HEK293 (cell line): ENCODE results near the gene XCL2.

ENCODE experiments used
- CTCF ChIA-PET: fragments of 350-600 bp; formaldehyde crosslinking; extraction: SDS; loops from one replicate; lab custom pipeline; 2021; ENCODE audit warnings: antibody characterized with exemption; lab: Yijun Ruan, JAX
- POLR2A ChIA-PET: fragments of 300-600 bp; formaldehyde crosslinking; extraction: SDS; loops from one replicate; lab custom pipeline; 2020; ENCODE audit warnings: antibody characterized with exemption, inconsistent platforms; lab: Yijun Ruan, JAX
- H3K27ac ChIP-seq: fragments of 200-500 bp; sonication (Bioruptor generic); 2 replicates; pipeline ENCODE4 v1.5.1; 2014; ENCODE audit warnings: low read depth, low read length, control low read depth, inconsistent platforms; ENCODE audit errors: extremely low read depth
- H3K36me3 ChIP-seq, 2 experiments: fragments of 200-500 bp in 1 of 2; sonication (Bioruptor generic) in 1 of 2; 1 replicate in 1 of 2; 2 replicates in 1 of 2; pipeline ENCODE4 v1.5.1; 2014 to 2017; ENCODE audit warnings: inconsistent platforms in 2 of 2, low read length in 2 of 2; ENCODE audit not compliant: control insufficient read depth in 2 of 2, insufficient read depth in 1 of 2
- H3K4me1 ChIP-seq: fragments of 200-500 bp; sonication (Bioruptor generic); 2 replicates; pipeline ENCODE4 v1.5.1; 2014; ENCODE audit warnings: mild to moderate bottlenecking, low read length, inconsistent platforms; ENCODE audit not compliant: control insufficient read depth, insufficient read depth
- H3K4me3 ChIP-seq: 2 replicates; pipeline ENCODE4 v1.5.1; 2011; ENCODE audit warnings: low read depth, mild to moderate bottlenecking, control low read depth, low read length, moderate library complexity
- H3K9me3 ChIP-seq: fragments of 200-500 bp; sonication (Bioruptor generic); 2 replicates; pipeline ENCODE4 v1.5.1; 2014; ENCODE audit warnings: low read depth, low read length, inconsistent platforms; ENCODE audit not compliant: control insufficient read depth, insufficient read depth
- GLI2 ChIP-seq: fragments of 450-650 bp; formaldehyde crosslinking; IDR thresholded peaks from 2 replicates; pipeline ENCODE4; 2017; ENCODE audit warnings: missing biosample characterization, missing genetic modification characterization, low read depth, borderline replicate concordance
- KLF1 ChIP-seq: fragments of 450-650 bp; formaldehyde crosslinking; IDR thresholded peaks from 2 replicates; pipeline ENCODE4 v1.5.1; 2016; ENCODE audit warnings: missing biosample characterization, missing genetic modification characterization
- KLF16 ChIP-seq: fragments of 450-650 bp; formaldehyde crosslinking; IDR thresholded peaks from 2 replicates; pipeline ENCODE4 v1.5.1; 2017; ENCODE audit warnings: missing biosample characterization, missing genetic modification characterization
- KLF8 ChIP-seq: fragments of 450-650 bp; formaldehyde crosslinking; IDR thresholded peaks from 2 replicates; pipeline ENCODE4 v1.5.1; 2016; ENCODE audit warnings: missing biosample characterization, missing genetic modification characterization
- MYNN ChIP-seq: fragments of 450-650 bp; formaldehyde crosslinking; IDR thresholded peaks from 2 replicates; pipeline ENCODE4 v1.5.1; 2016; ENCODE audit warnings: missing biosample characterization, missing genetic modification characterization, borderline replicate concordance
- MZF1 ChIP-seq: fragments of 450-650 bp; formaldehyde crosslinking; IDR thresholded peaks from 2 replicates; pipeline ENCODE4 v1.5.1; 2017; ENCODE audit warnings: missing biosample characterization, missing genetic modification characterization, borderline replicate concordance
- OVOL3 ChIP-seq: fragments of 450-650 bp; formaldehyde crosslinking; IDR thresholded peaks from 2 replicates; pipeline ENCODE4 v1.5.1; 2016; ENCODE audit warnings: missing biosample characterization, missing genetic modification characterization
- RBAK ChIP-seq: fragments of 450-650 bp; formaldehyde crosslinking; IDR thresholded peaks from 2 replicates; pipeline ENCODE4 v1.5.1; 2016; ENCODE audit warnings: missing biosample characterization, missing genetic modification characterization
- TRIM28 ChIP-seq: IDR thresholded peaks from 2 replicates; pipeline ENCODE4 v1.6.1; 2011; ENCODE audit warnings: low read length, control low read depth, borderline replicate concordance
- ZBTB1 ChIP-seq: fragments of 450-650 bp; formaldehyde crosslinking; IDR thresholded peaks from 2 replicates; pipeline ENCODE4 v1.5.1; 2016; ENCODE audit warnings: missing biosample characterization, missing genetic modification characterization
- ZNF121 ChIP-seq: fragments of 450-650 bp; formaldehyde crosslinking; IDR thresholded peaks from 2 replicates; pipeline ENCODE4 v1.5.1; 2016; ENCODE audit warnings: missing biosample characterization, missing genetic modification characterization
- ZNF214 ChIP-seq: fragments of 450-650 bp; formaldehyde crosslinking; IDR thresholded peaks from 2 replicates; pipeline ENCODE4 v1.5.1; 2017; ENCODE audit warnings: missing biosample characterization, mild to moderate bottlenecking, missing genetic modification characterization, borderline replicate concordance
- ZNF23 ChIP-seq: fragments of 450-650 bp; formaldehyde crosslinking; IDR thresholded peaks from 2 replicates; pipeline ENCODE4 v1.5.1; 2016; ENCODE audit warnings: missing biosample characterization, missing genetic modification characterization, borderline replicate concordance
- ZNF248 ChIP-seq: fragments of 450-650 bp; formaldehyde crosslinking; IDR thresholded peaks from 2 replicates; pipeline ENCODE4 v1.5.1; 2017; ENCODE audit warnings: missing biosample characterization, missing genetic modification characterization
- ZNF266 ChIP-seq: fragments of 450-650 bp; formaldehyde crosslinking; IDR thresholded peaks from 2 replicates; pipeline ENCODE4 v1.5.1; 2016; ENCODE audit warnings: missing biosample characterization, missing genetic modification characterization, low read depth
- ZNF292 ChIP-seq: fragments of 450-650 bp; formaldehyde crosslinking; IDR thresholded peaks from 2 replicates; pipeline ENCODE4 v1.5.1; 2016; ENCODE audit warnings: low read depth, missing biosample characterization, missing genetic modification characterization, borderline replicate concordance
- ZNF362 ChIP-seq: fragments of 450-650 bp; formaldehyde crosslinking; IDR thresholded peaks from 2 replicates; pipeline ENCODE4 v1.5.1; 2016; ENCODE audit warnings: missing biosample characterization, missing genetic modification characterization
- ZNF423 ChIP-seq: fragments of 450-650 bp; formaldehyde crosslinking; IDR thresholded peaks from 2 replicates; pipeline ENCODE4 v1.5.1; 2016; ENCODE audit warnings: missing biosample characterization, missing genetic modification characterization
- ZNF514 ChIP-seq: fragments of 450-650 bp; formaldehyde crosslinking; IDR thresholded peaks from 2 replicates; pipeline ENCODE4 v1.5.1; 2016; ENCODE audit warnings: missing biosample characterization, missing genetic modification characterization
- ZNF555 ChIP-seq: fragments of 450-650 bp; formaldehyde crosslinking; conservative IDR thresholded peaks from 2 replicates; pipeline ENCODE4 v1.5.1; 2017; ENCODE audit warnings: missing biosample characterization, mild to moderate bottlenecking, missing genetic modification characterization, inconsistent platforms
- ZNF561 ChIP-seq: fragments of 450-650 bp; IDR thresholded peaks from 2 replicates; pipeline ENCODE4 v1.5.1; 2018; ENCODE audit warnings: missing biosample characterization, missing genetic modification characterization, borderline replicate concordance
- ZNF600 ChIP-seq: fragments of 450-650 bp; formaldehyde crosslinking; IDR thresholded peaks from 2 replicates; pipeline ENCODE4 v1.5.1; 2016; ENCODE audit warnings: missing biosample characterization, missing genetic modification characterization
- ZNF623 ChIP-seq: fragments of 450-650 bp; formaldehyde crosslinking; IDR thresholded peaks from 2 replicates; pipeline ENCODE4 v1.5.1; 2016; ENCODE audit warnings: missing biosample characterization, missing genetic modification characterization
- ZNF654 ChIP-seq: fragments of 450-650 bp; formaldehyde crosslinking; IDR thresholded peaks from 2 replicates; pipeline ENCODE4 v1.5.1; 2016; ENCODE audit warnings: low read depth, missing biosample characterization, missing genetic modification characterization
- ZNF701 ChIP-seq: fragments of 450-650 bp; formaldehyde crosslinking; IDR thresholded peaks from 2 replicates; pipeline ENCODE4 v1.5.1; 2016; ENCODE audit warnings: missing biosample characterization, missing genetic modification characterization
- ZNF747 ChIP-seq: fragments of 450-650 bp; formaldehyde crosslinking; IDR thresholded peaks from 2 replicates; pipeline ENCODE4 v1.5.1; 2016; ENCODE audit warnings: missing biosample characterization, missing genetic modification characterization
- TF ChIP-seq, protein P1 (sequence below): fragments of 450-650 bp; formaldehyde crosslinking; IDR thresholded peaks from 2 replicates; pipeline ENCODE4 v1.5.1; 2016; ENCODE audit warnings: missing biosample characterization, missing genetic modification characterization
- TF ChIP-seq, protein P2 (sequence below): sonication (generic); formaldehyde crosslinking; IDR thresholded peaks from 2 replicates; pipeline ENCODE4 v1.8.1; 2022; ENCODE audit warnings: mild to moderate bottlenecking, moderate library complexity, missing genetic modification reagents
- TF ChIP-seq, protein P3 (sequence below): fragments of 450-650 bp; formaldehyde crosslinking; IDR thresholded peaks from 2 replicates; pipeline ENCODE4 v1.5.1; 2016; ENCODE audit warnings: missing biosample characterization, missing genetic modification characterization, borderline replicate concordance
- TF ChIP-seq, protein P4 (sequence below): fragments of 450-650 bp; formaldehyde crosslinking; IDR thresholded peaks from 2 replicates; pipeline ENCODE4 v1.5.1; 2016; ENCODE audit warnings: missing biosample characterization, missing genetic modification characterization
- TF ChIP-seq, protein P5 (sequence below): fragments of 450-650 bp; formaldehyde crosslinking; IDR thresholded peaks from 2 replicates; pipeline ENCODE4 v1.5.1; 2016; ENCODE audit warnings: missing biosample characterization, missing genetic modification characterization

The XCL2 gene

DNA sequence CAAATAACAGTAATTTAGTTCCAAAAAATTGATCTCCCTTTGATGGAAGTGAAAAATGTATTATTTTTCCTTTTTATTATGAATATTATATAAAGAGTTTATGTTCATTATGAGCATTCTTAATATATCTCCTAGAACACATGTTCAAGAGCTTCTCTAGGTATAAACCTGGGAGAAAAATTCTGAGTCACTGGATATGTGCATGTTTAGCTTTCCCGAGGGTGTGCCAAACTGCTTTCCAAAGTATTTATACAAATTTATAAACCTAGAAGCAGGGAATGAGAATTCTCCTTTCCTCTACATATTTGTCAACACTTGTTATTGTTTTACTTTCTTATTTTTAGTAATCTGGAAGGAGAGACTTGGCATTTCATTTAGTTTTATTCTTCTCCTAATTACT lies 25.0 kb downstream of the XCL2 start:
- Histone ChIP-seq H3K36me3 (no peaks in the 10 kb centered on the region), H3K27ac (no peak overlapping the region), H3K4me3 (no peak overlapping the region)
- TF ChIP-seq, protein P1, sequence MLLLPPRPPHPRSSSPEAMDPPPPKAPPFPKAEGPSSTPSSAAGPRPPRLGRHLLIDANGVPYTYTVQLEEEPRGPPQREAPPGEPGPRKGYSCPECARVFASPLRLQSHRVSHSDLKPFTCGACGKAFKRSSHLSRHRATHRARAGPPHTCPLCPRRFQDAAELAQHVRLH (tag by site-specific recombination) = no peak
- TF ChIP-seq KLF8 (tag by site-specific recombination) (no peak), ZNF600 (no peak)
- TF ChIP-seq, all 188 proteins: peak for 0
- POLR2A ChIA-PET = no interaction called here
- no peaks in the 10 kb centered on the region for H3K9me3 ChIP-seq
- CTCF ChIA-PET = no interaction called here
- no peaks in the 10 kb centered on the region for H3K4me1 ChIP-seq

DNA sequence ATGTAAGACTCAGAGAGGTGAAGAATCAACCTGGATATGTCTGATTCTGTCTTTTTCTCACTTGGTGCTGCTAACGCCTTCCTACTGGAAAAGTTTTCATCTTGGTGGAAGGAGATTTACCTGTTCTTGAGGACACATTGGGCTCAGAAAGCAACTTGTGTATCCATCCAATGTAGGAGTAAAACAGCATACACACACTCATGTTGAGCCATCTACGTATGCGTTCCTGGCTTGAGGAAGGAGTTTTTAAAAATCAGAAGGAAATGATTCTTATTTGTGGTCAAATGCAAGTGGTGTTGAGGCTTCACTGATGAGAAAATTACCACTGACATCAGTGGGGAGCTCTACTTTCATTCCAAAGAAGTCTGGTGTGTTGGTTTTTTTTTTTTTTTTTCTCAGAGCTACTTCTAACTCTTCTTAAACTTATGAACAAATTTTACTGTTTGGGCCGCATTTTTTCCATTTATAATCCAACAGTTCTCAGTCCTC lies 25.6 kb downstream of the XCL2 start:
- POLR2A ChIA-PET = no interaction called here

GRCh38 chr1:168514455-168514854 lies 29.3 kb downstream of the XCL2 start:
- H3K27ac ChIP-seq = no peak overlapping the region
- H3K9me3 ChIP-seq = no peaks in the 10 kb centered on the region
- H3K36me3 ChIP-seq = no peaks in the 10 kb centered on the region
- TF ChIP-seq KLF1 (tag by site-specific recombination) = no peak
- TF ChIP-seq ZNF214 = no peak
- TF ChIP-seq ZNF121 (tag by site-specific recombination) = no peak
- TF ChIP-seq ZNF561 = no peak
- TF ChIP-seq RBAK (tag by site-specific recombination) = no peak
- TF ChIP-seq ZNF555 (tag by site-specific recombination) = no peak
- no peak for TF ChIP-seq GLI2 (tag by site-specific recombination)
- no peak for TF ChIP-seq ZNF248 (tag by site-specific recombination)
- TF ChIP-seq, protein P2, sequence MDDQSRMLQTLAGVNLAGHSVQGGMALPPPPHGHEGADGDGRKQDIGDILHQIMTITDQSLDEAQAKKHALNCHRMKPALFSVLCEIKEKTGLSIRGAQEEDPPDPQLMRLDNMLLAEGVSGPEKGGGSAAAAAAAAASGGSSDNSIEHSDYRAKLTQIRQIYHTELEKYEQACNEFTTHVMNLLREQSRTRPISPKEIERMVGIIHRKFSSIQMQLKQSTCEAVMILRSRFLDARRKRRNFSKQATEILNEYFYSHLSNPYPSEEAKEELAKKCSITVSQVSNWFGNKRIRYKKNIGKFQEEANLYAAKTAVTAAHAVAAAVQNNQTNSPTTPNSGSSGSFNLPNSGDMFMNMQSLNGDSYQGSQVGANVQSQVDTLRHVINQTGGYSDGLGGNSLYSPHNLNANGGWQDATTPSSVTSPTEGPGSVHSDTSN = no peak
- TF ChIP-seq ZNF514 (tag by site-specific recombination) = no peak
- no peak for TF ChIP-seq ZNF747
- TF ChIP-seq, all 188 proteins: peak for 0
- ChIA-PET CTCF (interaction anchor here (0.6 kb wide), 1 partner anchor 50 kb away, joined by 3 read pairs; no protein-coding TSS in a partner anchor), POLR2A (no interaction called here)
- no peaks in the 10 kb centered on the region for H3K4me1 ChIP-seq
- H3K4me3 ChIP-seq = no peak overlapping the region

More for the DNA sequence above, 25.6 kb downstream of the XCL2 start:
- TF ChIP-seq ZNF362 (no peak), ZNF423 (tag by site-specific recombination) (no peak), KLF16 (tag by site-specific recombination) (no peak), ZNF654 (tag by site-specific recombination) (no peak), MZF1 (tag by site-specific recombination) (no peak), ZNF561 (no peak), OVOL3 (tag by site-specific recombination) (no peak), ZBTB1 (tag by site-specific recombination) (no peak), ZNF292 (tag by site-specific recombination) (no peak), TRIM28 (no peak), ZNF23 (tag by site-specific recombination) (no peak), ZNF266 (tag by site-specific recombination) (no peak), ZNF623 (tag by site-specific recombination) (no peak), ZNF701 (tag by site-specific recombination) (no peak), ZNF747 (no peak), MYNN (tag by site-specific recombination) (no peak)
- TF ChIP-seq, protein P3, sequence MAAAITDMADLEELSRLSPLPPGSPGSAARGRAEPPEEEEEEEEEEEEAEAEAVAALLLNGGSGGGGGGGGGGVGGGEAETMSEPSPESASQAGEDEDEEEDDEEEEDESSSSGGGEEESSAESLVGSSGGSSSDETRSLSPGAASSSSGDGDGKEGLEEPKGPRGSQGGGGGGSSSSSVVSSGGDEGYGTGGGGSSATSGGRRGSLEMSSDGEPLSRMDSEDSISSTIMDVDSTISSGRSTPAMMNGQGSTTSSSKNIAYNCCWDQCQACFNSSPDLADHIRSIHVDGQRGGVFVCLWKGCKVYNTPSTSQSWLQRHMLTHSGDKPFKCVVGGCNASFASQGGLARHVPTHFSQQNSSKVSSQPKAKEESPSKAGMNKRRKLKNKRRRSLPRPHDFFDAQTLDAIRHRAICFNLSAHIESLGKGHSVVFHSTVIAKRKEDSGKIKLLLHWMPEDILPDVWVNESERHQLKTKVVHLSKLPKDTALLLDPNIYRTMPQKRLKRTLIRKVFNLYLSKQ (tag by site-specific recombination) = no peak
- TF ChIP-seq, protein P4, sequence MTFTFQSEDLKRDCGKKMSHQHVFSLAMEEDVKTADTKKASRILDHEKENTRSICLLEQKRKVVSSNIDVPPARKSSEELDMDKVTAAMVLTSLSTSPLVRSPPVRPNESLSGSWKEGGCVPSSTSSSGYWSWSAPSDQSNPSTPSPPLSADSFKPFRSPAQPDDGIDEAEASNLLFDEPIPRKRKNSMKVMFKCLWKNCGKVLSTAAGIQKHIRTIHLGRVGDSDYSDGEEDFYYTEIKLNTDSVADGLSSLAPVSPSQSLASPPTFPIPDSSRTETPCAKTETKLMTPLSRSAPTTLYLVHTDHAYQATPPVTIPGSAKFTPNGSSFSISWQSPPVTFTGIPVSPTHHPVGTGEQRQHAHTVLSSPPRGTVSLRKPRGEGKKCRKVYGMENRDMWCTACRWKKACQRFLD (tag by site-specific recombination) = no peak
- TF ChIP-seq, protein P5, sequence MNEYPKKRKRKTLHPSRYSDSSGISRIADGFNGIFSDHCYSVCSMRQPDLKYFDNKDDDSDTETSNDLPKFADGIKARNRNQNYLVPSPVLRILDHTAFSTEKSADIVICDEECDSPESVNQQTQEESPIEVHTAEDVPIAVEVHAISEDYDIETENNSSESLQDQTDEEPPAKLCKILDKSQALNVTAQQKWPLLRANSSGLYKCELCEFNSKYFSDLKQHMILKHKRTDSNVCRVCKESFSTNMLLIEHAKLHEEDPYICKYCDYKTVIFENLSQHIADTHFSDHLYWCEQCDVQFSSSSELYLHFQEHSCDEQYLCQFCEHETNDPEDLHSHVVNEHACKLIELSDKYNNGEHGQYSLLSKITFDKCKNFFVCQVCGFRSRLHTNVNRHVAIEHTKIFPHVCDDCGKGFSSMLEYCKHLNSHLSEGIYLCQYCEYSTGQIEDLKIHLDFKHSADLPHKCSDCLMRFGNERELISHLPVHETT (tag by site-specific recombination) = no peak
- TF ChIP-seq, all 188 proteins: peak for 0
- Histone ChIP-seq H3K27ac (no peak overlapping the region), H3K4me1 (no peaks in the 10 kb centered on the region), H3K9me3 (no peaks in the 10 kb centered on the region), H3K4me3 (no peak overlapping the region), H3K36me3 (no peaks in the 10 kb centered on the region)
- CTCF ChIA-PET = interaction anchor here (0.6 kb wide), 2 partner anchors 77 to 1068 kb away, joined by 3 read pairs; partner anchors contain the start of gene F5
